GM10248 (cell line): Measurements from ENCODE around the gene PDZK1IP1.
A peak's percentile ranks its signal among the peaks of the same experiment; 100 is the strongest.
"Not testable (repeated sequence)": the region's sequence is repeated elsewhere in the genome, so short reads cannot be mapped to it uniquely, and the experiment has no call there.

ENCODE experiments used
- CTCF ChIA-PET: fragments of 300-600 bp; sonication (Branson Sonifier 250); formaldehyde crosslinking; extraction: SDS; loops from one replicate; lab custom pipeline; 2021; ENCODE audit warnings: antibody characterized with exemption; lab: Yijun Ruan, JAX
- POLR2A ChIA-PET: fragments of 350-650 bp; sonication (Branson Sonifier 250); formaldehyde crosslinking; extraction: SDS; loops from one replicate; lab custom pipeline; 2020; ENCODE audit warnings: antibody characterized with exemption; lab: Yijun Ruan, JAX
- DNase-seq: peaks from one replicate; pipeline ENCODE4 v3.0.0; 2012; ENCODE audit errors: extremely low spot score
- CTCF ChIP-seq: IDR thresholded peaks from 2 replicates; pipeline ENCODE4 v1.5.1; 2012; ENCODE audit warnings: mild to moderate bottlenecking, low read depth; ENCODE audit errors: extremely low read depth, missing control alignments, control extremely low read depth

Gene PDZK1IP1

GRCh38 chr1:47201179-47201578 lies 11.3 kb upstream of the PDZK1IP1 start:
- DNase-seq, result no peak
- CTCF ChIA-PET, result interaction anchor here (0.9 to 4.7 kb wide), 5 partner anchors 8 to 26 kb away, joined by 3 to 22 read pairs (median 4); no protein-coding TSS in a partner anchor
- POLR2A ChIA-PET, result no interaction called here
- TF ChIP-seq CTCF, result no peak

- DNase-seq, result no peak
- ChIA-PET POLR2A (no interaction called here), CTCF (interaction anchor here (4.7 kb wide), 1 partner anchor 19 kb away, joined by 22 read pairs; no protein-coding TSS in a partner anchor)
- no peak for TF ChIP-seq CTCF
Measured at GRCh38 chr1:47198214-47198613, 8.4 kb upstream of the PDZK1IP1 start.

GRCh38 chr1:47196622-47197021 lies 6.8 kb upstream of the PDZK1IP1 start:
- no peak for DNase-seq
- ChIA-PET POLR2A (no interaction called here), CTCF (interaction anchor here (0.7 to 1.4 kb wide), 5 partner anchors 18 to 241 kb away, joined by 3 to 5 read pairs (median 3); partner anchors contain the start of gene FOXD2)
- TF ChIP-seq CTCF, result no peak

GRCh38 chr1:47195981-47196380 lies 6.1 kb upstream of the PDZK1IP1 start:
- not testable (repeated sequence) for DNase-seq
- CTCF ChIA-PET, result interaction anchor here (0.9 to 4.5 kb wide), 4 partner anchors 17 to 240 kb away, joined by 3 to 54 read pairs (median 4); no protein-coding TSS in a partner anchor

GRCh38 chr1:47194311-47194710 lies 4.5 kb upstream of the PDZK1IP1 start:
- ChIA-PET CTCF (interaction anchor here (1.1 to 6.8 kb wide), 13 partner anchors 8 to 521 kb away, joined by 3 to 192 read pairs (median 12); partner anchors contain the start of gene FOXD2), POLR2A (no interaction called here)
- DNase-seq, result no peak
- TF ChIP-seq CTCF, result no peak

More at GRCh38 chr1:47195981-47196380, 6.1 kb upstream of the PDZK1IP1 start:
- POLR2A ChIA-PET, result not testable (repeated sequence)

GRCh38 chr1:47193496-47193895 lies 3.7 kb upstream of the PDZK1IP1 start:
- CTCF ChIA-PET, result interaction anchor here (1.0 to 6.8 kb wide), 35 partner anchors 9 to 544 kb away, joined by 3 to 192 read pairs (median 7); partner anchors contain the start of gene FOXD2
- POLR2A ChIA-PET, result interaction anchor here (0.5 kb wide), 1 partner anchor 147 kb away, joined by 3 read pairs; no protein-coding TSS in a partner anchor
- DNase-seq, result not testable (repeated sequence)

GRCh38 chr1:47192458-47193384 lies 2.9 kb upstream of the PDZK1IP1 start:
- peak; percentile 98 for TF ChIP-seq CTCF
- ChIA-PET POLR2A (interaction anchor here (0.5 kb wide), 1 partner anchor 148 kb away, joined by 3 read pairs; no protein-coding TSS in a partner anchor), CTCF (interaction anchor here (0.7 to 6.8 kb wide), 39 partner anchors 9 to 545 kb away, joined by 3 to 192 read pairs (median 5); partner anchors contain the start of gene FOXD2)
- DNase-seq, result peak; percentile 79
